Measurements from ENCODE around the gene TTLL8. TPM values are rescaled to one million over a fixed set of nuclear protein-coding genes. Genes with fewer than 3 reads are reported as not detected.

The TTLL8 gene
- total RNA-seq, 1 experiment from 2014 or later = not detected

- H3K4me1 ChIP-seq (ENCODE audit: low read length) = no peaks in the 10 kb centered on the region
- H3K4me3 ChIP-seq (ENCODE audit: low read length) = no peak overlapping the region
- no peak overlapping the region for H2AFZ ChIP-seq (ENCODE audit: low read length)
- no peaks in the 10 kb centered on the region for H4K20me1 ChIP-seq (ENCODE audit: insufficient read depth, low read depth, low read length)
- H3K27ac ChIP-seq (ENCODE audit: low read length) = no peak overlapping the region
- H3K36me3 ChIP-seq (ENCODE audit: insufficient read depth, low read length) = no peaks in the 10 kb centered on the region
- H3K9me2 ChIP-seq (replicated peaks; ENCODE audit: insufficient read depth, low read length) = no peaks in the 10 kb centered on the region
- no peak overlapping the region for H3K9ac ChIP-seq (ENCODE audit: low read length)
- H3K27me3 ChIP-seq (ENCODE audit: low read length) = no peaks in the 10 kb centered on the region
- no peak overlapping the region for H3K4me2 ChIP-seq (ENCODE audit: low read depth, low read length, poor library complexity, severe bottlenecking)
- H3K9me3 ChIP-seq (ENCODE audit: low read length) = peaks cover 8% of the 10 kb centered on the region; the same call in 1 of the 2 replicates
- H3K79me2 ChIP-seq (ENCODE audit: low read length) = no peaks in the 10 kb centered on the region
- DNase-seq = no peak
Measured at GRCh38 chr22:50017701-50018224, 40.3 kb downstream of the TTLL8 start.

GRCh38 chr22:50016988-50017700, 41.0 kb downstream of the TTLL8 start:
- Histone ChIP-seq H3K4me3 (ENCODE audit: low read length) (no peak overlapping the region), H4K20me1 (ENCODE audit: insufficient read depth, low read depth, low read length) (no peaks in the 10 kb centered on the region), H3K4me1 (ENCODE audit: low read length) (no peaks in the 10 kb centered on the region), H3K27me3 (ENCODE audit: low read length) (no peaks in the 10 kb centered on the region), H3K4me2 (ENCODE audit: low read depth, low read length, poor library complexity, severe bottlenecking) (no peak overlapping the region), H3K9me3 (ENCODE audit: low read length) (peaks cover 8% of the 10 kb centered on the region; the same call in 1 of the 2 replicates), H2AFZ (ENCODE audit: low read length) (no peak overlapping the region), H3K27ac (ENCODE audit: low read length) (no peak overlapping the region), H3K36me3 (ENCODE audit: insufficient read depth, low read length) (no peaks in the 10 kb centered on the region), H3K79me2 (ENCODE audit: low read length) (no peaks in the 10 kb centered on the region), H3K9me2 (replicated peaks; ENCODE audit: insufficient read depth, low read length) (no peaks in the 10 kb centered on the region), H3K9ac (ENCODE audit: low read length) (no peak overlapping the region)
- no peak for DNase-seq

- Histone ChIP-seq H3K79me2 (ENCODE audit: low read length) (no peaks in the 10 kb centered on the region), H2AFZ (ENCODE audit: low read length) (no peak overlapping the region), H3K27me3 (ENCODE audit: low read length) (no peaks in the 10 kb centered on the region), H3K4me2 (ENCODE audit: low read depth, low read length, poor library complexity, severe bottlenecking) (no peak overlapping the region), H4K20me1 (ENCODE audit: insufficient read depth, low read depth, low read length) (no peaks in the 10 kb centered on the region), H3K9me3 (ENCODE audit: low read length) (peaks cover 8% of the 10 kb centered on the region; the same call in 1 of the 2 replicates), H3K9me2 (replicated peaks; ENCODE audit: insufficient read depth, low read length) (no peaks in the 10 kb centered on the region), H3K9ac (ENCODE audit: low read length) (no peak overlapping the region), H3K4me1 (ENCODE audit: low read length) (no peaks in the 10 kb centered on the region), H3K36me3 (ENCODE audit: insufficient read depth, low read length) (no peaks in the 10 kb centered on the region), H3K4me3 (ENCODE audit: low read length) (no peak overlapping the region), H3K27ac (ENCODE audit: low read length) (no peak overlapping the region)
- no peak for DNase-seq
Measured at GRCh38 chr22:50016308-50016987, 41.6 kb downstream of the TTLL8 start.

- no peak overlapping the region for H2AFZ ChIP-seq (ENCODE audit: low read length)
- no peaks in the 10 kb centered on the region for H3K4me1 ChIP-seq (ENCODE audit: low read length)
- H3K4me3 ChIP-seq (ENCODE audit: low read length) = no peak overlapping the region
- no peak overlapping the region for H3K4me2 ChIP-seq (ENCODE audit: low read depth, low read length, poor library complexity, severe bottlenecking)
- DNase-seq = no peak
- peaks cover 7% of the 10 kb centered on the region; the same call in 1 of the 2 replicates for H3K9me3 ChIP-seq (ENCODE audit: low read length)
- no peaks in the 10 kb centered on the region for H3K79me2 ChIP-seq (ENCODE audit: low read length)
- H3K9ac ChIP-seq (ENCODE audit: low read length) = no peak overlapping the region
- no peaks in the 10 kb centered on the region for H3K36me3 ChIP-seq (ENCODE audit: insufficient read depth, low read length)
- no peaks in the 10 kb centered on the region for H3K27me3 ChIP-seq (ENCODE audit: low read length)
- no peak overlapping the region for H3K27ac ChIP-seq (ENCODE audit: low read length)
- H4K20me1 ChIP-seq (ENCODE audit: insufficient read depth, low read depth, low read length) = no peaks in the 10 kb centered on the region
- no peaks in the 10 kb centered on the region for H3K9me2 ChIP-seq (replicated peaks; ENCODE audit: insufficient read depth, low read length)
Measured at GRCh38 chr22:50015451-50016307, 42.4 kb downstream of the TTLL8 start.

- Histone ChIP-seq H3K79me2 (ENCODE audit: low read length) (no peaks in the 10 kb centered on the region), H3K36me3 (ENCODE audit: insufficient read depth, low read length) (no peaks in the 10 kb centered on the region), H3K27ac (ENCODE audit: low read length) (no peak overlapping the region), H3K27me3 (ENCODE audit: low read length) (no peaks in the 10 kb centered on the region), H3K9me2 (replicated peaks; ENCODE audit: insufficient read depth, low read length) (no peaks in the 10 kb centered on the region), H3K9ac (ENCODE audit: low read length) (no peak overlapping the region), H2AFZ (ENCODE audit: low read length) (no peak overlapping the region), H3K9me3 (ENCODE audit: low read length) (0 out of 2 replicates have a peak, but pooled peaks cover 3% of the 10 kb centered on the region), H4K20me1 (ENCODE audit: insufficient read depth, low read depth, low read length) (no peaks in the 10 kb centered on the region), H3K4me3 (ENCODE audit: low read length) (no peak overlapping the region), H3K4me2 (ENCODE audit: low read depth, low read length, poor library complexity, severe bottlenecking) (no peak overlapping the region), H3K4me1 (ENCODE audit: low read length) (no peaks in the 10 kb centered on the region)
- no peak for DNase-seq
Measured at GRCh38 chr22:50014655-50015401, 43.3 kb downstream of the TTLL8 start.

GRCh38 chr22:50014053-50014501, 44.0 kb downstream of the TTLL8 start:
- H3K9me2 ChIP-seq (replicated peaks; ENCODE audit: insufficient read depth, low read length) = no peaks in the 10 kb centered on the region
- no peak overlapping the region for H3K27ac ChIP-seq (ENCODE audit: low read length)
- H3K4me2 ChIP-seq (ENCODE audit: low read depth, low read length, poor library complexity, severe bottlenecking) = no peak overlapping the region
- DNase-seq = no peak
- no peaks in the 10 kb centered on the region for H3K9me3 ChIP-seq (ENCODE audit: low read length)
- H2AFZ ChIP-seq (ENCODE audit: low read length) = no peak overlapping the region
- H3K4me1 ChIP-seq (ENCODE audit: low read length) = no peaks in the 10 kb centered on the region
- no peaks in the 10 kb centered on the region for H3K27me3 ChIP-seq (ENCODE audit: low read length)
- no peak overlapping the region for H3K9ac ChIP-seq (ENCODE audit: low read length)
- no peaks in the 10 kb centered on the region for H3K79me2 ChIP-seq (ENCODE audit: low read length)
- H3K4me3 ChIP-seq (ENCODE audit: low read length) = no peak overlapping the region
- no peaks in the 10 kb centered on the region for H3K36me3 ChIP-seq (ENCODE audit: insufficient read depth, low read length)
- H4K20me1 ChIP-seq (ENCODE audit: insufficient read depth, low read depth, low read length) = no peaks in the 10 kb centered on the region

- no peak for DNase-seq
- no peak within 1 kb of the TSS for H3K4me3 ChIP-seq (ENCODE audit: low read length)
- H3K9ac ChIP-seq (ENCODE audit: low read length) = no peak within 1 kb of the TSS
- no peaks in the 10 kb centered on the region for H3K79me2 ChIP-seq (ENCODE audit: low read length)
- H2AFZ ChIP-seq (ENCODE audit: low read length) = no peak within 1 kb of the TSS
- no peaks in the 10 kb centered on the region for H4K20me1 ChIP-seq (ENCODE audit: insufficient read depth, low read depth, low read length)
- no peaks in the 10 kb centered on the region for H3K9me2 ChIP-seq (replicated peaks; ENCODE audit: insufficient read depth, low read length)
- no peak within 1 kb of the TSS for H3K4me2 ChIP-seq (ENCODE audit: low read depth, low read length, poor library complexity, severe bottlenecking)
- H3K36me3 ChIP-seq (ENCODE audit: insufficient read depth, low read length) = no peaks in the 10 kb centered on the region
- no peaks in the 10 kb centered on the region for H3K27me3 ChIP-seq (ENCODE audit: low read length)
- no peaks in the 10 kb centered on the region for H3K4me1 ChIP-seq (ENCODE audit: low read length)
- no peaks in the 10 kb centered on the region for H3K9me3 ChIP-seq (ENCODE audit: low read length)
- no peak within 1 kb of the TSS for H3K27ac ChIP-seq (ENCODE audit: low read length)
Measured at GRCh38 chr22:50012211-50013181, 45.6 kb downstream of the TTLL8 start, which contains the start of gene IL17REL. Gene IL17REL, minus strand, starts transcription at chr22:50012765. Its CDS starts 119 bp downstream, at chr22:50012646.

All from Karpas-422 (cell line).